WTC11 (cell line): ENCODE data around the gene DYSF.

ENCODE experiments used
- CBFB ChIP-seq: sonication (generic); formaldehyde crosslinking; IDR thresholded peaks from 2 replicates; pipeline ENCODE4 v1.8.1; 2022; ENCODE audit warnings: mild to moderate bottlenecking, low read depth, missing genetic modification reagents
- CREB1 ChIP-seq: sonication (generic); formaldehyde crosslinking; IDR thresholded peaks from 2 replicates; pipeline ENCODE4 v1.8.0; 2023; ENCODE audit warnings: mild to moderate bottlenecking, missing genetic modification reagents
- TF ChIP-seq, protein P1 (sequence below): fragments of 200-600 bp; IDR thresholded peaks from 2 replicates; pipeline ENCODE4 v1.8.0; 2022; ENCODE audit warnings: antibody characterized with exemption
- TF ChIP-seq, protein P2 (sequence below): sonication (generic); formaldehyde crosslinking; IDR thresholded peaks from 2 replicates; pipeline ENCODE4 v1.8.1; 2023; ENCODE audit warnings: mild to moderate bottlenecking, moderate library complexity, missing genetic modification reagents
- TF ChIP-seq, protein P3 (sequence below): sonication (generic); formaldehyde crosslinking; IDR thresholded peaks from 2 replicates; pipeline ENCODE4 v1.8.0; 2022; ENCODE audit warnings: mild to moderate bottlenecking, missing genetic modification reagents
- TF ChIP-seq, protein P4 (sequence below): sonication (generic); formaldehyde crosslinking; IDR thresholded peaks from 2 replicates; pipeline ENCODE4 v1.8.1; 2023; ENCODE audit warnings: mild to moderate bottlenecking, missing genetic modification reagents

DNA sequence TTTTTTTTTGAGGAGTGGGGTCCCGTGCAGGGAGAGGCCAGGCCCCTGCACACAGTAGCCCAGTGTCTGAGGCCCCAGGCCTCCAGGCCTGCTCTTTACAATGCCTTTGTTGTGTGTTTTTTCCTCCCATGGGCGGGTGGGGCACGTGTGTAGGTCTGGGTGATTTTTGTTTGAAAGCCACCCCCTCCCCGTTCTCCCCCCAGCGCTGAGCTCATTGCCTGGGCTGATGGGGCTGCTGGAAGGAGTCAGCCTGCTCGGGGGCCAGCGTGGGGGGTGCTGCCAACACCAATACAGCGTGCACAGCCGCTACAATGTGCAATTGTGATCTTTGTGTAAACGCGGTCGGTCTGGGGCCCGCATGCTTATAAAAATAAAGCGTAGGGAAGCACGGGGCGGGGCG, 142.7 kb downstream of the DYSF start:
- TF ChIP-seq, protein P1, sequence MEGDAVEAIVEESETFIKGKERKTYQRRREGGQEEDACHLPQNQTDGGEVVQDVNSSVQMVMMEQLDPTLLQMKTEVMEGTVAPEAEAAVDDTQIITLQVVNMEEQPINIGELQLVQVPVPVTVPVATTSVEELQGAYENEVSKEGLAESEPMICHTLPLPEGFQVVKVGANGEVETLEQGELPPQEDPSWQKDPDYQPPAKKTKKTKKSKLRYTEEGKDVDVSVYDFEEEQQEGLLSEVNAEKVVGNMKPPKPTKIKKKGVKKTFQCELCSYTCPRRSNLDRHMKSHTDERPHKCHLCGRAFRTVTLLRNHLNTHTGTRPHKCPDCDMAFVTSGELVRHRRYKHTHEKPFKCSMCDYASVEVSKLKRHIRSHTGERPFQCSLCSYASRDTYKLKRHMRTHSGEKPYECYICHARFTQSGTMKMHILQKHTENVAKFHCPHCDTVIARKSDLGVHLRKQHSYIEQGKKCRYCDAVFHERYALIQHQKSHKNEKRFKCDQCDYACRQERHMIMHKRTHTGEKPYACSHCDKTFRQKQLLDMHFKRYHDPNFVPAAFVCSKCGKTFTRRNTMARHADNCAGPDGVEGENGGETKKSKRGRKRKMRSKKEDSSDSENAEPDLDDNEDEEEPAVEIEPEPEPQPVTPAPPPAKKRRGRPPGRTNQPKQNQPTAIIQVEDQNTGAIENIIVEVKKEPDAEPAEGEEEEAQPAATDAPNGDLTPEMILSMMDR, result no peak
- TF ChIP-seq, protein P2, sequence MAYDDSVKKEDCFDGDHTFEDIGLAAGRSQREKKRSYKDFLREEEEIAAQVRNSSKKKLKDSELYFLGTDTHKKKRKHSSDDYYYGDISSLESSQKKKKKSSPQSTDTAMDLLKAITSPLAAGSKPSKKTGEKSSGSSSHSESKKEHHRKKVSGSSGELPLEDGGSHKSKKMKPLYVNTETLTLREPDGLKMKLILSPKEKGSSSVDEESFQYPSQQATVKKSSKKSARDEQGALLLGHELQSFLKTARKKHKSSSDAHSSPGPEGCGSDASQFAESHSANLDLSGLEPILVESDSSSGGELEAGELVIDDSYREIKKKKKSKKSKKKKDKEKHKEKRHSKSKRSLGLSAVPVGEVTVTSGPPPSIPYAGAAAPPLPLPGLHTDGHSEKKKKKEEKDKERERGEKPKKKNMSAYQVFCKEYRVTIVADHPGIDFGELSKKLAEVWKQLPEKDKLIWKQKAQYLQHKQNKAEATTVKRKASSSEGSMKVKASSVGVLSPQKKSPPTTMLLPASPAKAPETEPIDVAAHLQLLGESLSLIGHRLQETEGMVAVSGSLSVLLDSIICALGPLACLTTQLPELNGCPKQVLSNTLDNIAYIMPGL (CRISPR knock-in tag), result no peak
- TF ChIP-seq, protein P3, sequence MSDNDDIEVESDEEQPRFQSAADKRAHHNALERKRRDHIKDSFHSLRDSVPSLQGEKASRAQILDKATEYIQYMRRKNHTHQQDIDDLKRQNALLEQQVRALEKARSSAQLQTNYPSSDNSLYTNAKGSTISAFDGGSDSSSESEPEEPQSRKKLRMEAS (CRISPR knock-in tag), result no peak
- no peak for TF ChIP-seq CBFB (CRISPR knock-in tag)
- TF ChIP-seq CREB1 (CRISPR knock-in tag), result no peak
- TF ChIP-seq, protein P4, sequence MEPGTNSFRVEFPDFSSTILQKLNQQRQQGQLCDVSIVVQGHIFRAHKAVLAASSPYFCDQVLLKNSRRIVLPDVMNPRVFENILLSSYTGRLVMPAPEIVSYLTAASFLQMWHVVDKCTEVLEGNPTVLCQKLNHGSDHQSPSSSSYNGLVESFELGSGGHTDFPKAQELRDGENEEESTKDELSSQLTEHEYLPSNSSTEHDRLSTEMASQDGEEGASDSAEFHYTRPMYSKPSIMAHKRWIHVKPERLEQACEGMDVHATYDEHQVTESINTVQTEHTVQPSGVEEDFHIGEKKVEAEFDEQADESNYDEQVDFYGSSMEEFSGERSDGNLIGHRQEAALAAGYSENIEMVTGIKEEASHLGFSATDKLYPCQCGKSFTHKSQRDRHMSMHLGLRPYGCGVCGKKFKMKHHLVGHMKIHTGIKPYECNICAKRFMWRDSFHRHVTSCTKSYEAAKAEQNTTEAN (CRISPR knock-in tag), result no peak
